Globus pallidus (tissue), 1 donor: ENCODE data around the gene TMEM233.
A peak's percentile ranks its signal among the peaks of the same experiment; 100 is the strongest.

Source experiments
- DNase-seq: peaks from one replicate; pipeline ENCODE4 v3.0.0-alpha.2; 2015; ENCODE audit warnings: low spot score

TMEM233 gene

GRCh38 chr12:119593578-119594398 is at the start of gene TMEM233:
TMEM233 (plus strand) TSS chr12:119593774; CDS start chr12:119593849, 75 bp downstream.
- DNase-seq, result no peak

GRCh38 chr12:119544765-119545625 is 48.6 kb upstream of the TMEM233 start:
- peak; percentile 58 for DNase-seq

- no peak for DNase-seq
Observed at GRCh38 chr12:119546340-119546739, 47.2 kb upstream of the TMEM233 start.

GRCh38 chr12:119547001-119547400 is 46.6 kb upstream of the TMEM233 start:
- DNase-seq, result no peak

- DNase-seq, result no peak
Observed at GRCh38 chr12:119556854-119557253, 36.7 kb upstream of the TMEM233 start.

- no peak for DNase-seq
Observed at GRCh38 chr12:119565404-119565803, 28.2 kb upstream of the TMEM233 start.

- no peak for DNase-seq
Observed at GRCh38 chr12:119570771-119571170, 22.8 kb upstream of the TMEM233 start.

- no peak for DNase-seq
Observed at GRCh38 chr12:119573086-119573485, 20.5 kb upstream of the TMEM233 start.

GRCh38 chr12:119574255-119574654 is 19.3 kb upstream of the TMEM233 start:
- DNase-seq, result no peak

- no peak for DNase-seq
Observed at GRCh38 chr12:119576118-119576810, 17.3 kb upstream of the TMEM233 start.

GRCh38 chr12:119576915-119577314 is 16.7 kb upstream of the TMEM233 start:
- DNase-seq, result no peak

- DNase-seq, result no peak
Observed at GRCh38 chr12:119578112-119578511, 15.5 kb upstream of the TMEM233 start.

GRCh38 chr12:119589097-119589496 is 4.5 kb upstream of the TMEM233 start:
- DNase-seq, result no peak

GRCh38 chr12:119589634-119590033 is 3.9 kb upstream of the TMEM233 start:
- DNase-seq, result no peak

GRCh38 chr12:119592232-119592631 is 1.3 kb upstream of the TMEM233 start:
- DNase-seq, result no peak

- no peak for DNase-seq
Observed at GRCh38 chr12:119594399-119594730, 791 bp downstream of the TMEM233 start.

- no peak for DNase-seq
Observed at GRCh38 chr12:119594772-119595445, 1.3 kb downstream of the TMEM233 start.

GRCh38 chr12:119598159-119598558 is 4.6 kb downstream of the TMEM233 start:
- DNase-seq, result no peak

- DNase-seq, result no peak
Observed at GRCh38 chr12:119601877-119602733, 8.5 kb downstream of the TMEM233 start.

GRCh38 chr12:119602734-119603094 is 9.1 kb downstream of the TMEM233 start:
- DNase-seq, result no peak

GRCh38 chr12:119603767-119604166 is 10.2 kb downstream of the TMEM233 start:
- DNase-seq, result no peak
